Vagina (tissue), 2 donors: ENCODE results near the gene TENM4.

Experiments
- POLR2A ChIP-seq, 2 donors: fragments of 450-650 bp; IDR thresholded peaks; one replicate each; pipeline ENCODE4 v1.6.1; 2017; ENCODE audit warnings: antibody characterized with exemption in 2 of 2, mild to moderate bottlenecking in 2 of 2, moderate library complexity in 2 of 2
- TF ChIP-seq, protein P1 (sequence below), 3 experiments: fragments of 450-650 bp in 2 of 3; fragments of 200-600 bp in 1 of 3; sonication (generic) in 1 of 3; IDR thresholded peaks; one replicate each; pipeline ENCODE4 v1.5.1; 2017 to 2019; ENCODE audit warnings: antibody characterized with exemption in 3 of 3, mild to moderate bottlenecking in 2 of 3, moderate library complexity in 2 of 3

DNA sequence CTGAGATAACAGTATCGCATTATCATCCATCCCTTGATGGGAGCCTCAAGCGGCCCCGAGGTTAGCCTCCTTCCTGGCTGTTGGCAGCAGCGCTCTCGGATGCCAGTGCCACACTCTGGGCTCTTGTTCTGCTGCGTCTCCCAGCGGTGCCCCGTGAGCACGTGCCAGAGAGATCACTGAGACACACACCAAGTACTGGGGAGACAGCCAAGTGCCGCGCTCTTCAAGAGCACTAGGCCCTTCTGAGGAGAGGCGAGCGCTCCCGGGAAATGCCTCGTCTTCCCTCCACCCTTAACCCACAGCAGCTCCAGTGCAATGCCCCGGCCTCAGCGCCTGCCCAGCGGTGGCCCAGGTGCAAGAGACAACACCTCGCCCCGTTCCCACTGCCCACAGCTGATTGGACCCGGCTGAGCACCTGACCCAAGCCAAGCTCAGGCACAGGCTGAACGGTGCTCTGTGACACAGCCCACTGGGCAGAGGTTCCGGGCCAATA, 617.9 kb downstream of the TENM4 start:
- TF ChIP-seq, protein P1, sequence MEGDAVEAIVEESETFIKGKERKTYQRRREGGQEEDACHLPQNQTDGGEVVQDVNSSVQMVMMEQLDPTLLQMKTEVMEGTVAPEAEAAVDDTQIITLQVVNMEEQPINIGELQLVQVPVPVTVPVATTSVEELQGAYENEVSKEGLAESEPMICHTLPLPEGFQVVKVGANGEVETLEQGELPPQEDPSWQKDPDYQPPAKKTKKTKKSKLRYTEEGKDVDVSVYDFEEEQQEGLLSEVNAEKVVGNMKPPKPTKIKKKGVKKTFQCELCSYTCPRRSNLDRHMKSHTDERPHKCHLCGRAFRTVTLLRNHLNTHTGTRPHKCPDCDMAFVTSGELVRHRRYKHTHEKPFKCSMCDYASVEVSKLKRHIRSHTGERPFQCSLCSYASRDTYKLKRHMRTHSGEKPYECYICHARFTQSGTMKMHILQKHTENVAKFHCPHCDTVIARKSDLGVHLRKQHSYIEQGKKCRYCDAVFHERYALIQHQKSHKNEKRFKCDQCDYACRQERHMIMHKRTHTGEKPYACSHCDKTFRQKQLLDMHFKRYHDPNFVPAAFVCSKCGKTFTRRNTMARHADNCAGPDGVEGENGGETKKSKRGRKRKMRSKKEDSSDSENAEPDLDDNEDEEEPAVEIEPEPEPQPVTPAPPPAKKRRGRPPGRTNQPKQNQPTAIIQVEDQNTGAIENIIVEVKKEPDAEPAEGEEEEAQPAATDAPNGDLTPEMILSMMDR (IDR thresholded peaks at IDR 0.05), result no peak
- TF ChIP-seq POLR2A (IDR thresholded peaks at IDR 0.05), result no peak
